ENCODE measurements around the gene OR2V1. TPM values are rescaled to one million over a fixed set of nuclear protein-coding genes. Genes with fewer than 3 reads are reported as not detected.

The OR2V1 gene
- total RNA-seq, 1 experiment from 2014 or later, result not detected

DNA sequence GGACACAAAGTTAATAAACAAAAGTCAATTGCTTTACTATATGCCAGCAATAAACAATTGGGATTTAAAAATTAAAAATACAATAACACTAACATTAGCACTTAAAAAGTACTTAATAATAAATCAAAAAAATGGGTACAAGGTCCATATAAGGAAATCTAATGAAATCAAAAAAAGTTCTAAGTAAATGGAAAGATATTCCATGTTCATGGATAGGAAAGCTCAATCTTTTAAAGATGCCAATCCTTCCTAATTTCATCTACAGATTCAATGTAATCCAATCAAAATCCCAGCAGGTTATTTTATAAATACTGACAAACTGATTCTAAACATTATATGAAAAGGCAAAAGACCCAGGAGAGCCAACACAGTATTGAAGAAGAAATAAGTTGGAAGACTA, 49.0 kb downstream of the OR2V1 start (continued):
- no peak for TF ChIP-seq YY1 (IDR thresholded peaks at IDR 0.05; ENCODE audit: extremely low read depth, insufficient replicate concordance, low read depth, low read length)
- no peak for TF ChIP-seq ELF1 (IDR thresholded peaks at IDR 0.05; ENCODE audit: borderline replicate concordance, low read depth)

DNA sequence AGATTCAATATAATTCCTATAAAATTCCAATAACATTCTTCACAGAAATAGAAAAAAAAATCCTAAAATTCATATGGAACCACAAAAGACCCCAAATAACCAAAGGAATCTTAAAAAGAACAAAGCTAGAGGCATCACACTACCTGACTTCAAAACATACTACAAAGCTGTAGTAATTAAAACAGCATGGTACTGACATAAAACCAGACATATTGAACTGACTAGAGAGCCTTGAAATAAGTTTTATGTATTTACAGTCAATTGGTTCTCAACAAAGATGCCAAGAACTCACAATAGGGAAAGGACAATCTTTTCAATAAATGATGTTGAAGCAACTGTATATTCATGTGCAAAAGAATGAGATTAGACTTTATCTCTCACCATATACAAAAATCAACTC, 54.0 kb downstream of the OR2V1 start:
- Histone ChIP-seq H3K79me2 (ENCODE audit: insufficient read depth, low read length) (no peaks in the 10 kb centered on the region), H3K4me3 (replicated peaks in 1 of 2; ENCODE audit: low read depth in 1 of 2, low read length in 2 of 2) (no peak overlapping the region), H3K9me3 (ENCODE audit: control insufficient read depth in 1 of 2, insufficient read depth in 1 of 2, low read depth in 1 of 2, low read length in 2 of 2) (peaks cover 0 to 3% of the 10 kb centered on the region in 2 experiments; a peak in 1 of 4 replicates), H2AFZ (ENCODE audit: low read depth, low read length, poor library complexity, severe bottlenecking) (no peak overlapping the region), H3K4me1 (ENCODE audit: control insufficient read depth in 1 of 2, insufficient read depth in 2 of 2, low read length in 2 of 2) (no peaks in the 10 kb centered on the region), H3K27me3 (ENCODE audit: insufficient read depth, low read length) (no peaks in the 10 kb centered on the region), H3K27ac (ENCODE audit: low read depth, low read length) (no peak overlapping the region), H3K36me3 (ENCODE audit: control insufficient read depth in 1 of 2, insufficient read depth in 2 of 2, low read length in 2 of 2) (no peaks in the 10 kb centered on the region), H3K9me2 (ENCODE audit: insufficient read depth) (no peaks in the 10 kb centered on the region), H3K9ac (ENCODE audit: low read length) (no peak overlapping the region), H3K4me2 (ENCODE audit: low read length) (no peak overlapping the region), H4K20me1 (ENCODE audit: insufficient read depth) (no peaks in the 10 kb centered on the region)
- POLR2A ChIA-PET, result no interaction called here
- CTCF ChIA-PET, result no interaction called here
- intact Hi-C loops (cut with micrococcal nuclease), result loop anchor here (10.0 kb wide), 1 partner anchor 292 kb away; no protein-coding TSS in a partner anchor
- BruUV-seq (replicated peaks), result no TSS peak
- ATAC-seq, result no peak
- no peak for DNase-seq (ENCODE audit: low read depth, low spot score)
- RAD21 ChIA-PET (ENCODE audit: low non-redundant PET in 1 of 2, low total read pairs in 2 of 2, uncharacterized antibody in 2 of 2, unreplicated experiment in 2 of 2), result no interaction called here
- TF ChIP-seq, protein P1, sequence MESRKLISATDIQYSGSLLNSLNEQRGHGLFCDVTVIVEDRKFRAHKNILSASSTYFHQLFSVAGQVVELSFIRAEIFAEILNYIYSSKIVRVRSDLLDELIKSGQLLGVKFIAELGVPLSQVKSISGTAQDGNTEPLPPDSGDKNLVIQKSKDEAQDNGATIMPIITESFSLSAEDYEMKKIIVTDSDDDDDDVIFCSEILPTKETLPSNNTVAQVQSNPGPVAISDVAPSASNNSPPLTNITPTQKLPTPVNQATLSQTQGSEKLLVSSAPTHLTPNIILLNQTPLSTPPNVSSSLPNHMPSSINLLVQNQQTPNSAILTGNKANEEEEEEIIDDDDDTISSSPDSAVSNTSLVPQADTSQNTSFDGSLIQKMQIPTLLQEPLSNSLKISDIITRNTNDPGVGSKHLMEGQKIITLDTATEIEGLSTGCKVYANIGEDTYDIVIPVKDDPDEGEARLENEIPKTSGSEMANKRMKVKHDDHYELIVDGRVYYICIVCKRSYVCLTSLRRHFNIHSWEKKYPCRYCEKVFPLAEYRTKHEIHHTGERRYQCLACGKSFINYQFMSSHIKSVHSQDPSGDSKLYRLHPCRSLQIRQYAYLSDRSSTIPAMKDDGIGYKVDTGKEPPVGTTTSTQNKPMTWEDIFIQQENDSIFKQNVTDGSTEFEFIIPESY (IDR thresholded peaks at IDR 0.05; ENCODE audit: extremely low read depth, insufficient replicate concordance, low read length), result no peak
- TF ChIP-seq EZH2phosphoT487 (IDR thresholded peaks at IDR 0.05; ENCODE audit: borderline replicate concordance) (no peak), POLR2A (IDR thresholded peaks at IDR 0.05; ENCODE audit: borderline replicate concordance, extremely low read depth, insufficient read depth, insufficient read length) (no peak)

Other genes starting within 250 kb of the OR2V1 start
- not detected for gene BTNL8, start 232.0 kb downstream of the OR2V1 start, total RNA-seq (2021; ENCODE audit: unreplicated experiment)
- not detected for gene BTNL3, start 142.3 kb downstream of the OR2V1 start, total RNA-seq (2021; ENCODE audit: unreplicated experiment)
- 11.7 TPM for gene BTNL9, start 90.9 kb downstream of the OR2V1 start, total RNA-seq (2021; ENCODE audit: unreplicated experiment)
- gene OR2V2, start 16.4 kb upstream of the OR2V1 start, total RNA-seq (2021; ENCODE audit: unreplicated experiment), result not detected
- gene TRIM7, start 74.0 kb upstream of the OR2V1 start, total RNA-seq (2021; ENCODE audit: unreplicated experiment), result 30.2 TPM
- gene TRIM41, start 92.1 kb upstream of the OR2V1 start, total RNA-seq (2021; ENCODE audit: unreplicated experiment), result 51.8 TPM
- 2,432 TPM for gene RACK1, start 112.7 kb upstream of the OR2V1 start, total RNA-seq (2021; ENCODE audit: unreplicated experiment)
- gene TRIM52, start 130.0 kb upstream of the OR2V1 start, total RNA-seq (2021; ENCODE audit: unreplicated experiment), result 7.6 TPM
- not detected for gene OR4F3, start 236.1 kb upstream of the OR2V1 start, total RNA-seq (2021; ENCODE audit: unreplicated experiment)